Activated B cell treated with CpG ODN at 0.5 μM for 24 hours (primary cell): Measurements from ENCODE around the gene RAB11FIP3. TPM values are rescaled to one million over a fixed set of nuclear protein-coding genes. Genes with fewer than 3 reads are reported as not detected.

ENCODE experiments used
- ATAC-seq: fragments of 200-7000 bp; cut with Tn5 transposase; one replicate; pipeline ENCODE4 v1.10.0; 2021; ENCODE audit warnings: low read depth, mild to moderate bottlenecking, moderate library complexity
- CTCF ChIA-PET: fragments of 350-600 bp; sonication (Branson Sonifier 250); formaldehyde crosslinking; loops from one replicate; lab custom pipeline; 2021; ENCODE audit warnings: antibody characterized with exemption; lab: Charles Lee
- POLR2A ChIA-PET: fragments of 350-600 bp; sonication (Branson Sonifier 250); formaldehyde crosslinking; loops from one replicate; lab custom pipeline; 2021; ENCODE audit warnings: antibody characterized with exemption; lab: Charles Lee
- DNase-seq: peaks from one replicate; pipeline ENCODE4 v3.0.0; 2022
- H3K27ac Mint-ChIP-seq: one replicate; pipeline ENCODE4 v1.8.0; 2020; ENCODE audit warnings: mixed read lengths
- H3K27me3 Mint-ChIP-seq: one replicate; pipeline ENCODE4 v1.8.0; 2021; ENCODE audit warnings: mixed read lengths
- H3K36me3 Mint-ChIP-seq: one replicate; pipeline ENCODE4 v1.8.0; 2021; ENCODE audit warnings: low read depth, mixed read lengths
- H3K4me1 Mint-ChIP-seq: one replicate; pipeline ENCODE4 v1.8.0; 2021; ENCODE audit warnings: mixed read lengths
- H3K4me3 Mint-ChIP-seq: one replicate; pipeline ENCODE4 v1.8.0; 2020; ENCODE audit warnings: mild to moderate bottlenecking, mixed read lengths
- H3K9me3 Mint-ChIP-seq: one replicate; pipeline ENCODE4 v1.8.0; 2020; ENCODE audit warnings: mixed read lengths
- intact Hi-C: fragments of 100-400 bp; cut with micrococcal nuclease; formaldehyde crosslinking; loops from one replicate; pipeline ENCODE4 v1.15.1; 2024
- total RNA-seq: library from RNA; stranded (reverse); gene quantifications from 2 replicates; pipeline ENCODE4 v1.2.3, GENCODE V29; 2022
- TF ChIP-seq, protein P1 (sequence below): fragments of 200-600 bp; IDR thresholded peaks from one replicate; pipeline ENCODE4 v1.8.0; 2022; ENCODE audit warnings: antibody characterized with exemption, mild to moderate bottlenecking

Gene RAB11FIP3
- total RNA-seq, 1 donor from 2014 or later, result 35.4 TPM

DNA sequence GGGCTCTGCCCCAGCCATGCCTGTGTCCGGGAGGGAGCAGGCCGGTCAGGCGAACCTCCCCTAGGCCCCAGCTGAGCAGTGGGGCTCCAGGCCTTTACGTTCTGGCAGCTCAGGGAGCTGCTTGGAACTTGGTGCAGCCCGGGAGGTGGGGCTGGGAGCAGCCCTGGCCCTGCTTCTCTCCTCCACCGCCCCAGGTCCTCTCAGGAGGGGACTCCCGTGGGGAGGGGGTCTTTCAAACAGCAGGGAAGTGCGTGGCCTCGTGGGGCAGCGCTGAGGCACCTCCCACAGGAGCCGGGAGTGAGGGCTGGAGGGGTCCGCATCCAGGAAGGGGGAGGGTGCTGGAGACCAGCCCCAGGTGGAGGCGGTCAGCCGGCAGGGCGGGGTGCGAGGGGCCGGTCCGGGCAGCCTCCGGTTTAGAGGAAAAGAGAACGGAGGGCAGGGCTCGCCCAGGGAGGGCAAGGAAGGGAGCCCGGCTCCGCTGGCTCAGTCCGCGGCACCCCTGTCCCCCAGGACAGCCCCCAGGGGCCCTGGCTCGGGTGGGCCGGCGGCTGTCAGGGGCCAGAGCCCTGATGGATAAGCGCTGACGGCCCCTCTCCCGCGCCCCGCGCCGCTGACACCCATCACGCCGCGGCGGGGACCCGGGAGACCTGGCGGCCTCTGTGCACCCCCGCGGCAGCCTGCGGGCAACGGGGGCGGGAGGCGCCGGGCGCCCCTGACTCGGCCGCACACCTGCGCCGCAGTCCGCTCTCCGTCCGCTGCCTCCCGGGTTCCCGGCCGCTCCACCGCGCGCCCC is 134.2 kb downstream of the RAB11FIP3 start:
- Mint-ChIP-seq H3K4me1 (peaks cover 2% of the 10 kb centered on the region), H3K27ac (no peak overlapping the region), H3K9me3 (no peaks in the 10 kb centered on the region), H3K36me3 (no peaks in the 10 kb centered on the region), H3K27me3 (peaks cover 10% of the 10 kb centered on the region), H3K4me3 (no peak overlapping the region)
- intact Hi-C loops, result no loop called here
- TF ChIP-seq, protein P1, sequence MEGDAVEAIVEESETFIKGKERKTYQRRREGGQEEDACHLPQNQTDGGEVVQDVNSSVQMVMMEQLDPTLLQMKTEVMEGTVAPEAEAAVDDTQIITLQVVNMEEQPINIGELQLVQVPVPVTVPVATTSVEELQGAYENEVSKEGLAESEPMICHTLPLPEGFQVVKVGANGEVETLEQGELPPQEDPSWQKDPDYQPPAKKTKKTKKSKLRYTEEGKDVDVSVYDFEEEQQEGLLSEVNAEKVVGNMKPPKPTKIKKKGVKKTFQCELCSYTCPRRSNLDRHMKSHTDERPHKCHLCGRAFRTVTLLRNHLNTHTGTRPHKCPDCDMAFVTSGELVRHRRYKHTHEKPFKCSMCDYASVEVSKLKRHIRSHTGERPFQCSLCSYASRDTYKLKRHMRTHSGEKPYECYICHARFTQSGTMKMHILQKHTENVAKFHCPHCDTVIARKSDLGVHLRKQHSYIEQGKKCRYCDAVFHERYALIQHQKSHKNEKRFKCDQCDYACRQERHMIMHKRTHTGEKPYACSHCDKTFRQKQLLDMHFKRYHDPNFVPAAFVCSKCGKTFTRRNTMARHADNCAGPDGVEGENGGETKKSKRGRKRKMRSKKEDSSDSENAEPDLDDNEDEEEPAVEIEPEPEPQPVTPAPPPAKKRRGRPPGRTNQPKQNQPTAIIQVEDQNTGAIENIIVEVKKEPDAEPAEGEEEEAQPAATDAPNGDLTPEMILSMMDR, result no peak
- DNase-seq, result no peak
- ChIA-PET CTCF (no interaction called here), POLR2A (no interaction called here)
- no peak for ATAC-seq

DNA sequence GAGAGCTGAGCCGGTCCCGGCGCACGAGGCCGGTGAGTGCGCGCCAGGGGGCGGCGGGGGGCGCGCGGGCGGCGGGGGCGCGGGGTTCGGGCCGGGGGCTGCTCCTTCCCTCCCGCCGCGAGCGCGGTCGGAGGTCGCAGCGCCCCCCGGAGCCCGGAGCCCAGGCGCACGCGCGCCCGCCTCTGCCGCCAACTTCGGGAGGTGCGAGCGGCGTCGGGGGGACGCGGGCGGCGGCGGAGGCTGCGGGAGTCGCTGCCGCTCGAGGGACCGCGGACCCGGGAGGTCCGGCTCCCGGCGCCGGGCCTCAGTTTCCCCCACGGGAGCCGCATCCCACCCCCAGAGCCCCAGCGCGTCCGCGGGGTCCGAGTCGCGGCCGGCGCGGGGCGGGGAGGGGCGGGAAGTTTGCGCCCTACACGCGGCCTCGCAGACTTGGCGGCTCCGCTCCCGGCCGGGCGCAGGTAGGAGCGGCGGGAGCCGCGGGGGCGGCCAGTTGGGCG is 134.8 kb downstream of the RAB11FIP3 start, which contains the start of gene PRR35:
Gene PRR35 (plus strand): TSS at position 191 of the 497 bp plus-strand sequence. CDS start 2,901 bp downstream, outside the sequence.
- CTCF ChIA-PET, result no interaction called here
- Mint-ChIP-seq H3K27me3 (peaks cover 10% of the 10 kb centered on the region), H3K4me3 (no peak within 1 kb of the TSS), H3K9me3 (no peaks in the 10 kb centered on the region), H3K36me3 (no peaks in the 10 kb centered on the region), H3K27ac (no peak within 1 kb of the TSS), H3K4me1 (peaks cover 2% of the 10 kb centered on the region)
- POLR2A ChIA-PET, result no interaction called here
- TF ChIP-seq, protein P1, result no peak
- DNase-seq, result no peak
- intact Hi-C loops, result no loop called here
- no peak for ATAC-seq

DNA sequence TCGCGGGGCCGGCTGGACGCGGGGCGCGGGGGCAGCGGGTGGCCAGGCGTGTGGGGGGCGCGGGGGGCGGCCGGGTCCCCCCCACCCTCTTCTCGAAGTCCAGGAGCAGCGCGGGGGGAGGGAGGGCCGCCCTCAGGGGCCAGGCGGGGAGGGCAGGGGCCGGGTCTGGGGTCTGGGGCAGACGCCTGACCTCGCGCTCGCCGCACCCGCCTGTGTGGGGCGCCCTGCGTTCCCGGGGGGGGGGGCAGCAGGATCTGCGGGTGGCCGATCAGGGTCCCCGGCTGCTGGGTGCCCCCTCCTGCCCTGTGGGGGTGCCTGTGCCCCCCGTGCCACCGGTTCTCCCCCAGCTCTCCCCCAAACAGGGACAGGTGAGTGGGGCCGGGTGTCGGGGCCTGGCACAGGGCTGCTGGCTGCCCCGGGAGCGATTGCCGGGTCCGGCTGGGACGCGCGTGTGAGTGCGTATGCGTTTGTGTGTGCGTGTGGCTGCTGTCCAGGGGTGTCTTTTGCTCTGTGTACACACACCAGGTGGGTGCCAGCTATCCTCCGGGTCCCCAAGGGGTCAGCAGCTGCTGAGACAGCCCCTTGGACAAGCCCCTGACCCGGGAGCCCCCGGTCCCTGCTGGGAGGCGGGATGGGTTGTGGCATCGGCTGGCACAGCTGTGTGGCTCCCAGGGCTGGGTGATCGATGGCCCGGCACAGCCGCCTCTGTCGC is 135.4 kb downstream of the RAB11FIP3 start:
- DNase-seq, result no peak

DNA sequence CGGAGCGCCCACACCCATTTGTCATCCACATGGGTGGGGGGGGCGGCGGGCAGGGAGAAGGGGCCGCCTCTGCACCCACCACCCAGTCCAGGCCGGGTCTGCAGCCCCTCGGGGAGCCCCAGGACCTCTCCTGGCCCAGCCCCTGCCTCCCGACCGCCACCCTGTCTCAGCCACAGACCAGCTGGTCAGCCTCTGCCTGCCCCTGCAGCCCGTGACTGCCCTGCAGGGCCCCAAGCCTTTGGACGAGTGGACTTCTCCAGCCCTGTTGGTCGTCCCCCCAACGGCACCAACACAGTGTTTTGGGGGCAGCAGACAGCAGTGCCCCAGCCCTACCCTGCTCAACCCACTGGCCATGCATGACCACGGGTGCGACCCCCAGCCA is 136.0 kb downstream of the RAB11FIP3 start:
- Mint-ChIP-seq H3K4me1 (peaks cover 5% of the 10 kb centered on the region), H3K9me3 (no peaks in the 10 kb centered on the region), H3K27me3 (peaks cover 10% of the 10 kb centered on the region), H3K27ac (no peak overlapping the region), H3K4me3 (no peak overlapping the region), H3K36me3 (no peaks in the 10 kb centered on the region)
- intact Hi-C loops, result no loop called here
- ChIA-PET CTCF (no interaction called here), POLR2A (no interaction called here)
- ATAC-seq, result no peak
- DNase-seq, result no peak
- TF ChIP-seq, protein P1, result no peak

More for the DNA sequence above, 135.4 kb downstream of the RAB11FIP3 start:
- intact Hi-C loops, result no loop called here
- Mint-ChIP-seq H3K27ac (no peak overlapping the region), H3K9me3 (no peaks in the 10 kb centered on the region), H3K4me3 (no peak overlapping the region), H3K4me1 (peaks cover 2% of the 10 kb centered on the region), H3K27me3 (peaks cover 10% of the 10 kb centered on the region), H3K36me3 (no peaks in the 10 kb centered on the region)
- ChIA-PET POLR2A (no interaction called here), CTCF (no interaction called here)
- TF ChIP-seq, protein P1, result no peak
- no peak for ATAC-seq
